Measurements from ENCODE around the gene TCERG1.

DNA sequence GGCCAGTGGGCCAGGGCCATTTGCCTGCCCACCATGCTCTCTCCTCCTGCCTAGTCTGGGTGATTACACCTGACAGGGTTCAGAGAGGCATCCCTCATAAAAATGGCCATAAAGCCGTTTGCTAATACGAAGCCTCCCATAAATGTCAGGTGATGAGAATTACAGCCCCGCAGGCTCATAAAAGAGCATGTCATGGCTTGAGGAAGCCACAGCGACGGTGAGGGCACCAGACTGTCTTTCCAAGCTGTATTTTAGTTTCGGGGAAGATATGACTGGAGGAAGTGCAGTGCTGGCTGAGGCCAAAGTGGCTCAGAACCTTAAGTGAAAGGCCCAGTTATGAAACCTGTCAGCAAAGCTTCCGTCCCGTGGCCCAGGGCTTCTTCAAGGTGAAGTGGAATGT is 18.5 kb upstream of the TCERG1 start:
- TF ChIP-seq, protein P1, sequence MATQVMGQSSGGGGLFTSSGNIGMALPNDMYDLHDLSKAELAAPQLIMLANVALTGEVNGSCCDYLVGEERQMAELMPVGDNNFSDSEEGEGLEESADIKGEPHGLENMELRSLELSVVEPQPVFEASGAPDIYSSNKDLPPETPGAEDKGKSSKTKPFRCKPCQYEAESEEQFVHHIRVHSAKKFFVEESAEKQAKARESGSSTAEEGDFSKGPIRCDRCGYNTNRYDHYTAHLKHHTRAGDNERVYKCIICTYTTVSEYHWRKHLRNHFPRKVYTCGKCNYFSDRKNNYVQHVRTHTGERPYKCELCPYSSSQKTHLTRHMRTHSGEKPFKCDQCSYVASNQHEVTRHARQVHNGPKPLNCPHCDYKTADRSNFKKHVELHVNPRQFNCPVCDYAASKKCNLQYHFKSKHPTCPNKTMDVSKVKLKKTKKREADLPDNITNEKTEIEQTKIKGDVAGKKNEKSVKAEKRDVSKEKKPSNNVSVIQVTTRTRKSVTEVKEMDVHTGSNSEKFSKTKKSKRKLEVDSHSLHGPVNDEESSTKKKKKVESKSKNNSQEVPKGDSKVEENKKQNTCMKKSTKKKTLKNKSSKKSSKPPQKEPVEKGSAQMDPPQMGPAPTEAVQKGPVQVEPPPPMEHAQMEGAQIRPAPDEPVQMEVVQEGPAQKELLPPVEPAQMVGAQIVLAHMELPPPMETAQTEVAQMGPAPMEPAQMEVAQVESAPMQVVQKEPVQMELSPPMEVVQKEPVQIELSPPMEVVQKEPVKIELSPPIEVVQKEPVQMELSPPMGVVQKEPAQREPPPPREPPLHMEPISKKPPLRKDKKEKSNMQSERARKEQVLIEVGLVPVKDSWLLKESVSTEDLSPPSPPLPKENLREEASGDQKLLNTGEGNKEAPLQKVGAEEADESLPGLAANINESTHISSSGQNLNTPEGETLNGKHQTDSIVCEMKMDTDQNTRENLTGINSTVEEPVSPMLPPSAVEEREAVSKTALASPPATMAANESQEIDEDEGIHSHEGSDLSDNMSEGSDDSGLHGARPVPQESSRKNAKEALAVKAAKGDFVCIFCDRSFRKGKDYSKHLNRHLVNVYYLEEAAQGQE (IDR thresholded peaks at IDR 0.05; ENCODE audit: insufficient read depth in 1 of 2, low read depth in 2 of 2, low read length in 1 of 2) = no peak
- TF ChIP-seq, protein P2, sequence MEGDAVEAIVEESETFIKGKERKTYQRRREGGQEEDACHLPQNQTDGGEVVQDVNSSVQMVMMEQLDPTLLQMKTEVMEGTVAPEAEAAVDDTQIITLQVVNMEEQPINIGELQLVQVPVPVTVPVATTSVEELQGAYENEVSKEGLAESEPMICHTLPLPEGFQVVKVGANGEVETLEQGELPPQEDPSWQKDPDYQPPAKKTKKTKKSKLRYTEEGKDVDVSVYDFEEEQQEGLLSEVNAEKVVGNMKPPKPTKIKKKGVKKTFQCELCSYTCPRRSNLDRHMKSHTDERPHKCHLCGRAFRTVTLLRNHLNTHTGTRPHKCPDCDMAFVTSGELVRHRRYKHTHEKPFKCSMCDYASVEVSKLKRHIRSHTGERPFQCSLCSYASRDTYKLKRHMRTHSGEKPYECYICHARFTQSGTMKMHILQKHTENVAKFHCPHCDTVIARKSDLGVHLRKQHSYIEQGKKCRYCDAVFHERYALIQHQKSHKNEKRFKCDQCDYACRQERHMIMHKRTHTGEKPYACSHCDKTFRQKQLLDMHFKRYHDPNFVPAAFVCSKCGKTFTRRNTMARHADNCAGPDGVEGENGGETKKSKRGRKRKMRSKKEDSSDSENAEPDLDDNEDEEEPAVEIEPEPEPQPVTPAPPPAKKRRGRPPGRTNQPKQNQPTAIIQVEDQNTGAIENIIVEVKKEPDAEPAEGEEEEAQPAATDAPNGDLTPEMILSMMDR (IDR thresholded peaks at IDR 0.05) = no peak
- TF ChIP-seq POLR2AphosphoS5 (IDR thresholded peaks at IDR 0.05; ENCODE audit: low read depth, low read length) (no peak), TCF7L2 (IDR thresholded peaks at IDR 0.05; ENCODE audit: low read depth, low read length) (no peak), SIN3A (IDR thresholded peaks at IDR 0.05; ENCODE audit: borderline replicate concordance, insufficient read depth, low read depth, low read length) (no peak)
